Neuron (in vitro differentiated cells): Measurements from ENCODE around the gene DDX43.
"Not testable (repeated sequence)": the region's sequence is repeated elsewhere in the genome, so short reads cannot be mapped to it uniquely, and the experiment has no call there.

Source experiments
- H2AFZ ChIP-seq: one replicate; pipeline ENCODE4 v1.6.1; 2013; ENCODE audit warnings: low read depth, mild to moderate bottlenecking, inconsistent platforms, low read length, moderate library complexity
- H3K27me3 ChIP-seq: one replicate; pipeline ENCODE4 v1.6.1; 2013; ENCODE audit warnings: low read length; ENCODE audit not compliant: insufficient read depth
- H3K36me3 ChIP-seq: one replicate; pipeline ENCODE4 v1.6.1; 2013; ENCODE audit warnings: low read length; ENCODE audit not compliant: insufficient read depth
- H3K4me1 ChIP-seq: one replicate; pipeline ENCODE4 v1.6.1; 2013; ENCODE audit warnings: low read length; ENCODE audit not compliant: insufficient read depth
- H3K4me3 ChIP-seq: 2 replicates; pipeline ENCODE4 v1.5.1; 2013; ENCODE audit warnings: mild to moderate bottlenecking, low read length, moderate library complexity
- H3K9me3 ChIP-seq: one replicate; pipeline ENCODE4 v1.6.1; 2013; ENCODE audit warnings: low read length

DDX43 gene

GRCh38 chr6:73369563-73369962 is 25.1 kb upstream of the DDX43 start, which contains the start of gene OOEP:
OOEP (minus strand) TSS chr6:73369897; CDS start chr6:73369792, 105 bp downstream.
- no peaks in the 10 kb centered on the region for H3K9me3 ChIP-seq
- no peaks in the 10 kb centered on the region for H3K36me3 ChIP-seq
- no peaks in the 10 kb centered on the region for H3K27me3 ChIP-seq
- H3K4me3 ChIP-seq: no peak within 1 kb of the TSS
- no peak within 1 kb of the TSS for H2AFZ ChIP-seq
- no peaks in the 10 kb centered on the region for H3K4me1 ChIP-seq

GRCh38 chr6:73371984-73372383 is 22.6 kb upstream of the DDX43 start:
- Histone ChIP-seq H3K27me3 (no peaks in the 10 kb centered on the region), H3K9me3 (no peaks in the 10 kb centered on the region), H2AFZ (no peak overlapping the region)

GRCh38 chr6:73372516-73372915 is 22.1 kb upstream of the DDX43 start:
- Histone ChIP-seq H3K9me3 (no peaks in the 10 kb centered on the region), H2AFZ (no peak overlapping the region), H3K36me3 (no peaks in the 10 kb centered on the region), H3K27me3 (no peaks in the 10 kb centered on the region), H3K4me1 (no peaks in the 10 kb centered on the region), H3K4me3 (no peak overlapping the region)

More at GRCh38 chr6:73371984-73372383, 22.6 kb upstream of the DDX43 start:
- Histone ChIP-seq H3K36me3 (no peaks in the 10 kb centered on the region), H3K4me3 (no peak overlapping the region), H3K4me1 (no peaks in the 10 kb centered on the region)

GRCh38 chr6:73375216-73375615 is 19.4 kb upstream of the DDX43 start:
- Histone ChIP-seq H3K4me1 (no peaks in the 10 kb centered on the region), H3K36me3 (no peaks in the 10 kb centered on the region), H3K9me3 (no peaks in the 10 kb centered on the region), H3K4me3 (no peak overlapping the region), H2AFZ (no peak overlapping the region), H3K27me3 (no peaks in the 10 kb centered on the region)

- Histone ChIP-seq H2AFZ (no peak overlapping the region), H3K9me3 (no peaks in the 10 kb centered on the region), H3K4me1 (no peaks in the 10 kb centered on the region), H3K4me3 (no peak overlapping the region), H3K36me3 (no peaks in the 10 kb centered on the region), H3K27me3 (no peaks in the 10 kb centered on the region)
Measured at GRCh38 chr6:73377225-73377624, 17.4 kb upstream of the DDX43 start.

GRCh38 chr6:73381531-73381930 is 13.1 kb upstream of the DDX43 start:
- H3K4me3 ChIP-seq, H3K4me1 ChIP-seq, H3K36me3 ChIP-seq, H2AFZ ChIP-seq, H3K9me3 ChIP-seq, H3K27me3 ChIP-seq: not testable (repeated sequence)

GRCh38 chr6:73382462-73383113 is 12.0 kb upstream of the DDX43 start:
- H3K9me3 ChIP-seq: no peaks in the 10 kb centered on the region
- no peaks in the 10 kb centered on the region for H3K36me3 ChIP-seq
- H3K27me3 ChIP-seq: no peaks in the 10 kb centered on the region
- H3K4me3 ChIP-seq: no peak overlapping the region
- H2AFZ ChIP-seq: no peak overlapping the region
- no peaks in the 10 kb centered on the region for H3K4me1 ChIP-seq

GRCh38 chr6:73388433-73388799 is 6.2 kb upstream of the DDX43 start:
- Histone ChIP-seq H3K9me3 (no peaks in the 10 kb centered on the region), H2AFZ (peak overlapping the region; percentile 75), H3K4me3 (peak overlapping the region; percentile 45), H3K27me3 (no peaks in the 10 kb centered on the region), H3K4me1 (no peaks in the 10 kb centered on the region), H3K36me3 (no peaks in the 10 kb centered on the region)

GRCh38 chr6:73388800-73389512 is 5.7 kb upstream of the DDX43 start:
- H2AFZ ChIP-seq: peak overlapping the region; percentile 75
- H3K27me3 ChIP-seq: no peaks in the 10 kb centered on the region
- no peaks in the 10 kb centered on the region for H3K4me1 ChIP-seq
- no peaks in the 10 kb centered on the region for H3K36me3 ChIP-seq
- H3K9me3 ChIP-seq: no peaks in the 10 kb centered on the region
- peak overlapping the region; percentile 45 for H3K4me3 ChIP-seq

- H3K36me3 ChIP-seq: no peaks in the 10 kb centered on the region
Measured at GRCh38 chr6:73389854-73390253, 4.8 kb upstream of the DDX43 start.

GRCh38 chr6:73391675-73392074 is 3.0 kb upstream of the DDX43 start:
- Histone ChIP-seq H3K4me1 (no peaks in the 10 kb centered on the region), H3K9me3 (no peaks in the 10 kb centered on the region), H3K4me3 (no peak overlapping the region), H2AFZ (no peak overlapping the region), H3K27me3 (no peaks in the 10 kb centered on the region), H3K36me3 (no peaks in the 10 kb centered on the region)

More at GRCh38 chr6:73389854-73390253, 4.8 kb upstream of the DDX43 start:
- no peaks in the 10 kb centered on the region for H3K4me1 ChIP-seq
- no peaks in the 10 kb centered on the region for H3K27me3 ChIP-seq
- H2AFZ ChIP-seq: no peak overlapping the region
- H3K9me3 ChIP-seq: no peaks in the 10 kb centered on the region
- H3K4me3 ChIP-seq: no peak overlapping the region

- not testable (repeated sequence) for H3K27me3 ChIP-seq, H2AFZ ChIP-seq, H3K9me3 ChIP-seq, H3K4me1 ChIP-seq, H3K36me3 ChIP-seq, H3K4me3 ChIP-seq
Measured at GRCh38 chr6:73392188-73392587, 2.4 kb upstream of the DDX43 start.

- Histone ChIP-seq H3K4me3 (no peak overlapping the region), H2AFZ (no peak overlapping the region), H3K4me1 (no peaks in the 10 kb centered on the region)
Measured at GRCh38 chr6:73393278-73393677, 1.4 kb upstream of the DDX43 start.

More at GRCh38 chr6:73393278-73393677, 1.4 kb upstream of the DDX43 start:
- H3K36me3 ChIP-seq: no peaks in the 10 kb centered on the region
- no peaks in the 10 kb centered on the region for H3K9me3 ChIP-seq
- H3K27me3 ChIP-seq: no peaks in the 10 kb centered on the region
